HG03565 (cell line): Measurements from ENCODE around the gene TTLL13.
"Not testable (repeated sequence)": the region's sequence is repeated elsewhere in the genome, so short reads cannot be mapped to it uniquely, and the experiment has no call there.

Source experiments
- ATAC-seq: cut with Tn5 transposase; IDR thresholded peaks from one replicate; pipeline ENCODE4 v1.9.1; 2021; ENCODE audit warnings: mild to moderate bottlenecking, moderate library complexity; ENCODE audit not compliant: unreplicated experiment

TTLL13 gene

GRCh38 chr15:90271459-90272166 is 22.3 kb downstream of the TTLL13 start:
- ATAC-seq: no peak

GRCh38 chr15:90278467-90278866 is 29.1 kb downstream of the TTLL13 start:
- not testable (repeated sequence) for ATAC-seq

- not testable (repeated sequence) for ATAC-seq
Observed at GRCh38 chr15:90280743-90281142, 31.4 kb downstream of the TTLL13 start.

GRCh38 chr15:90281637-90282036 is 32.3 kb downstream of the TTLL13 start:
- ATAC-seq: not testable (repeated sequence)

- no peak for ATAC-seq
Observed at GRCh38 chr15:90286678-90287077, 37.3 kb downstream of the TTLL13 start.

GRCh38 chr15:90287101-90287500 is 37.7 kb downstream of the TTLL13 start:
- no peak for ATAC-seq

GRCh38 chr15:90287946-90288345 is 38.6 kb downstream of the TTLL13 start:
- no peak for ATAC-seq

- ATAC-seq: no peak
Observed at GRCh38 chr15:90291679-90292356, 42.5 kb downstream of the TTLL13 start.

GRCh38 chr15:90293040-90293810 is 43.9 kb downstream of the TTLL13 start:
- not testable (repeated sequence) for ATAC-seq

- no peak for ATAC-seq
Observed at GRCh38 chr15:90294159-90294558, 44.8 kb downstream of the TTLL13 start.

- ATAC-seq: no peak
Observed at GRCh38 chr15:90294601-90295269, 45.4 kb downstream of the TTLL13 start.

- no peak for ATAC-seq
Observed at GRCh38 chr15:90295270-90295648, 45.9 kb downstream of the TTLL13 start.

GRCh38 chr15:90296316-90296884 is 47.0 kb downstream of the TTLL13 start:
- ATAC-seq: not testable (repeated sequence)

- no peak for ATAC-seq
Observed at GRCh38 chr15:90297021-90297420, 47.7 kb downstream of the TTLL13 start.

GRCh38 chr15:90300541-90300940 is 51.2 kb downstream of the TTLL13 start:
- no peak for ATAC-seq

GRCh38 chr15:90300988-90301706 is 51.8 kb downstream of the TTLL13 start:
- ATAC-seq: no peak

GRCh38 chr15:90301707-90302300 is 52.4 kb downstream of the TTLL13 start:
- no peak for ATAC-seq

GRCh38 chr15:90305355-90305754 is 56.0 kb downstream of the TTLL13 start:
- not testable (repeated sequence) for ATAC-seq

GRCh38 chr15:90305932-90306331 is 56.6 kb downstream of the TTLL13 start:
- no peak for ATAC-seq

GRCh38 chr15:90306560-90306959 is 57.2 kb downstream of the TTLL13 start:
- peak; percentile 74 for ATAC-seq
